Liver (tissue), 9 donors: Measurements from ENCODE around the gene WARS2. TPM values are rescaled to one million over a fixed set of nuclear protein-coding genes. Genes with fewer than 3 reads are reported as not detected.

Experiments used
- DNase-seq: peaks from one replicate; pipeline ENCODE4 v3.0.0-alpha.2; 2017; ENCODE audit warnings: low spot score
- H3K27ac ChIP-seq, 2 donors: one replicate each; pipeline ENCODE4 v1.7.0; 2013; ENCODE audit warnings: inconsistent platforms in 2 of 2, low read length in 2 of 2, control low read depth in 1 of 2, low read depth in 1 of 2, mild to moderate bottlenecking in 1 of 2
- H3K27me3 ChIP-seq, 4 donors: one replicate each; pipeline versions ENCODE4 v1.6.1 to v1.7.0; 2013; ENCODE audit warnings: low read length in 3 of 4, inconsistent platforms in 1 of 4, mild to moderate bottlenecking in 1 of 4, moderate library complexity in 1 of 4; ENCODE audit not compliant: control insufficient read depth in 4 of 4, insufficient read depth in 4 of 4
- H3K36me3 ChIP-seq, 4 donors: one replicate each; pipeline versions ENCODE4 v1.6.1 to v1.7.0; 2013; ENCODE audit warnings: low read length in 3 of 4, mild to moderate bottlenecking in 3 of 4, low read depth in 1 of 4, moderate library complexity in 1 of 4; ENCODE audit not compliant: control insufficient read depth in 4 of 4, insufficient read depth in 3 of 4
- H3K4me1 ChIP-seq, 4 donors: one replicate each; pipeline versions ENCODE4 v1.6.1 to v1.7.0; 2013; ENCODE audit warnings: low read length in 3 of 4, mild to moderate bottlenecking in 3 of 4, moderate library complexity in 1 of 4; ENCODE audit not compliant: control insufficient read depth in 4 of 4, insufficient read depth in 4 of 4
- H3K4me3 ChIP-seq, 3 donors: one replicate each; pipeline versions ENCODE4 v1.6.1 to v1.7.0; 2013; ENCODE audit warnings: low read length in 3 of 3, control low read depth in 1 of 3, low read depth in 1 of 3, mild to moderate bottlenecking in 1 of 3
- H3K9ac ChIP-seq, 2 donors: one replicate each; pipeline ENCODE4 v1.7.0; 2013; ENCODE audit warnings: low read length in 2 of 2, mild to moderate bottlenecking in 2 of 2, moderate library complexity in 2 of 2, control low read depth in 1 of 2, low read depth in 1 of 2
- H3K9me3 ChIP-seq, 4 donors: one replicate each; pipeline versions ENCODE4 v1.6.1 to v1.7.0; 2013; ENCODE audit warnings: low read length in 3 of 4; ENCODE audit not compliant: control insufficient read depth in 4 of 4
- ATF3 ChIP-seq: IDR thresholded peaks from 2 replicates; pipeline ENCODE4 v1.6.1; 2016; ENCODE audit warnings: antibody characterized with exemption
- CTCF ChIP-seq: fragments of 150-350 bp; IDR thresholded peaks from 2 replicates; pipeline ENCODE4 v1.5.1; 2017; ENCODE audit warnings: improper control_type of control experiment, low read depth, low read length; ENCODE audit not compliant: missing input control
- EGR1 ChIP-seq, 2 donors: IDR thresholded peaks; 2 replicates each; pipeline ENCODE4 v1.6.1; 2016 to 2018; ENCODE audit warnings: antibody characterized with exemption in 2 of 2, low read depth in 2 of 2
- FOXA1 ChIP-seq: IDR thresholded peaks from 2 replicates; pipeline ENCODE4 v1.6.1; 2016; ENCODE audit warnings: antibody characterized with exemption
- FOXA2 ChIP-seq: IDR thresholded peaks from 2 replicates; pipeline ENCODE4 v1.6.1; 2016; ENCODE audit warnings: antibody characterized with exemption
- GABPA ChIP-seq, 2 donors: IDR thresholded peaks in 1 of 2; conservative IDR thresholded peaks in 1 of 2; 2 replicates each; pipeline ENCODE4 v1.6.1; 2016; ENCODE audit warnings: antibody characterized with exemption in 2 of 2, mild to moderate bottlenecking in 1 of 2, moderate library complexity in 1 of 2
- HNF4A ChIP-seq, 2 donors: conservative IDR thresholded peaks; 2 replicates each; pipeline ENCODE4 v1.6.1; 2016; ENCODE audit warnings: antibody characterized with exemption in 2 of 2, mild to moderate bottlenecking in 2 of 2
- HNF4G ChIP-seq: IDR thresholded peaks from 2 replicates; pipeline ENCODE4 v1.6.1; 2016; ENCODE audit warnings: antibody characterized with exemption
- JUND ChIP-seq, 2 donors: IDR thresholded peaks; 2 replicates each; pipeline ENCODE4 v1.6.1; 2016; ENCODE audit warnings: antibody characterized with exemption in 2 of 2
- MAX ChIP-seq: IDR thresholded peaks from 2 replicates; pipeline ENCODE4 v1.6.1; 2016; ENCODE audit warnings: antibody characterized with exemption
- NR2F2 ChIP-seq: IDR thresholded peaks from 2 replicates; pipeline ENCODE4 v1.6.1; 2016; ENCODE audit warnings: antibody characterized with exemption
- RAD21 ChIP-seq, 2 donors: IDR thresholded peaks; 2 replicates each; pipeline ENCODE4 v1.6.1; 2016; ENCODE audit warnings: antibody characterized with exemption in 2 of 2, mild to moderate bottlenecking in 2 of 2
- REST ChIP-seq: IDR thresholded peaks from 2 replicates; pipeline ENCODE4 v1.6.1; 2016; ENCODE audit warnings: antibody characterized with exemption, mild to moderate bottlenecking
- RXRA ChIP-seq, 2 donors: IDR thresholded peaks; 2 replicates each; pipeline ENCODE4 v1.6.1; 2017 to 2018; ENCODE audit warnings: antibody characterized with exemption in 2 of 2, mild to moderate bottlenecking in 1 of 2
- SP1 ChIP-seq: IDR thresholded peaks from 2 replicates; pipeline ENCODE4 v1.6.1; 2018; ENCODE audit warnings: antibody characterized with exemption, mild to moderate bottlenecking
- TAF1 ChIP-seq: conservative IDR thresholded peaks from 2 replicates; pipeline ENCODE4 v1.6.1; 2016; ENCODE audit warnings: antibody characterized with exemption, mild to moderate bottlenecking
- YY1 ChIP-seq: IDR thresholded peaks from 2 replicates; pipeline ENCODE4 v1.6.1; 2016; ENCODE audit warnings: antibody characterized with exemption, mild to moderate bottlenecking
- ZBTB33 ChIP-seq: IDR thresholded peaks from 2 replicates; pipeline ENCODE4 v1.6.1; 2016; ENCODE audit warnings: antibody characterized with exemption
- WGBS: extraction: QIAGEN DNeasy Blood & Tissue Kit; methylation state at CpG from one replicate; pipeline ENCODE4 v1.1.7; 2013; 5-methylcytosine and 5-hydroxymethylcytosine counted together
- polyA plus RNA-seq, 2 donors: library from polyadenylated mRNA; stranded (reverse) in 1 of 2; unstranded in 1 of 2; fragments of 200-250 nt in 1 of 2; fragments of >200 nt in 1 of 2; fragmentation: Nextera tagmentation in 1 of 2; extraction: Ambion mirVana in 1 of 2; gene quantifications; one replicate each; pipeline versions ENCODE4 v1.2.1 to v1.2.3, GENCODE V29; 2013 to 2015
- total RNA-seq, 2 donors: library from RNA; depleted of rRNA; stranded (reverse); fragments of >200 nt; gene quantifications; one replicate each; pipeline ENCODE4 v1.2.3, GENCODE V29; 2014
- donor health status: healthy.
- donor health status: healthy.
- donor health status: healthy.
- donor health status: healthy.
- donor health status: healthy.

The WARS2 gene
- total and polyA plus RNA-seq, 4 donors: 3.5 to 14.5 (median 7.0) TPM

- H3K27ac ChIP-seq: no peak overlapping the region
- no peaks in the 10 kb centered on the region for H3K9me3 ChIP-seq
- no peaks in the 10 kb centered on the region for H3K27me3 ChIP-seq
- no peak overlapping the region for H3K9ac ChIP-seq
- no peak for DNase-seq
- H3K4me3 ChIP-seq: no peak overlapping the region
- H3K4me1 ChIP-seq: no peaks in the 10 kb centered on the region
- TF ChIP-seq GABPA (IDR thresholded peaks at IDR 0.05 in 1 of 2, conservative IDR thresholded peaks at IDR 0.05 in 1 of 2) (no peak), SP1 (no peak), NR2F2 (no peak), JUND (IDR thresholded peaks at IDR 0.05) (no peak), FOXA1 (no peak), REST (no peak), CTCF (no peak), RXRA (IDR thresholded peaks at IDR 0.05) (no peak), FOXA2 (no peak), ATF3 (no peak), RAD21 (IDR thresholded peaks at IDR 0.05) (no peak), MAX (no peak), HNF4G (no peak), HNF4A (conservative IDR thresholded peaks at IDR 0.05) (no peak), EGR1 (IDR thresholded peaks at IDR 0.05; ENCODE audit: low read depth in 2 of 2) (no peak), YY1 (no peak), ZBTB33 (no peak), TAF1 (no peak)
- WGBS: 87% methylated on average over 4 of the region's 4 CpGs
- H3K36me3 ChIP-seq: no peaks in the 10 kb centered on the region
Observed at GRCh38 chr1:119068427-119068826, 72.0 kb downstream of the WARS2 start.

- DNase-seq: no peak
- H3K36me3 ChIP-seq: no peaks in the 10 kb centered on the region
- TF ChIP-seq MAX (no peak), EGR1 (IDR thresholded peaks at IDR 0.05; ENCODE audit: low read depth in 2 of 2) (no peak), RAD21 (IDR thresholded peaks at IDR 0.05) (no peak), SP1 (no peak), TAF1 (no peak), ZBTB33 (no peak), REST (no peak), ATF3 (no peak), YY1 (no peak)
Observed at GRCh38 chr1:119061700-119062099, 78.8 kb downstream of the WARS2 start.

More at GRCh38 chr1:119061700-119062099, 78.8 kb downstream of the WARS2 start:
- no peaks in the 10 kb centered on the region for H3K9me3 ChIP-seq
- H3K4me1 ChIP-seq: no peaks in the 10 kb centered on the region
- no peak overlapping the region for H3K27ac ChIP-seq
- no peak overlapping the region for H3K9ac ChIP-seq
- no peaks in the 10 kb centered on the region for H3K27me3 ChIP-seq
- H3K4me3 ChIP-seq: no peak overlapping the region
